Mammary epithelial cell (primary cell): Measurements from ENCODE around the gene FAM193B.

ENCODE experiments used
- EZH2 ChIP-seq: IDR thresholded peaks from 2 replicates; pipeline ENCODE4 v1.6.1; 2012; ENCODE audit warnings: low read length, inconsistent platforms, borderline replicate concordance
- TF ChIP-seq, protein P1 (sequence below), 2 donors: IDR thresholded peaks in 1 of 2; conservative IDR thresholded peaks in 1 of 2; 2 replicates each; pipeline ENCODE4 v1.5.1; 2011 to 2012; ENCODE audit warnings: inconsistent platforms in 2 of 2, low read length in 2 of 2, mild to moderate bottlenecking in 2 of 2, control low read depth in 1 of 2, low read depth in 1 of 2; ENCODE audit not compliant: insufficient read depth in 1 of 2; ENCODE audit errors: extremely low read depth in 1 of 2

DNA sequence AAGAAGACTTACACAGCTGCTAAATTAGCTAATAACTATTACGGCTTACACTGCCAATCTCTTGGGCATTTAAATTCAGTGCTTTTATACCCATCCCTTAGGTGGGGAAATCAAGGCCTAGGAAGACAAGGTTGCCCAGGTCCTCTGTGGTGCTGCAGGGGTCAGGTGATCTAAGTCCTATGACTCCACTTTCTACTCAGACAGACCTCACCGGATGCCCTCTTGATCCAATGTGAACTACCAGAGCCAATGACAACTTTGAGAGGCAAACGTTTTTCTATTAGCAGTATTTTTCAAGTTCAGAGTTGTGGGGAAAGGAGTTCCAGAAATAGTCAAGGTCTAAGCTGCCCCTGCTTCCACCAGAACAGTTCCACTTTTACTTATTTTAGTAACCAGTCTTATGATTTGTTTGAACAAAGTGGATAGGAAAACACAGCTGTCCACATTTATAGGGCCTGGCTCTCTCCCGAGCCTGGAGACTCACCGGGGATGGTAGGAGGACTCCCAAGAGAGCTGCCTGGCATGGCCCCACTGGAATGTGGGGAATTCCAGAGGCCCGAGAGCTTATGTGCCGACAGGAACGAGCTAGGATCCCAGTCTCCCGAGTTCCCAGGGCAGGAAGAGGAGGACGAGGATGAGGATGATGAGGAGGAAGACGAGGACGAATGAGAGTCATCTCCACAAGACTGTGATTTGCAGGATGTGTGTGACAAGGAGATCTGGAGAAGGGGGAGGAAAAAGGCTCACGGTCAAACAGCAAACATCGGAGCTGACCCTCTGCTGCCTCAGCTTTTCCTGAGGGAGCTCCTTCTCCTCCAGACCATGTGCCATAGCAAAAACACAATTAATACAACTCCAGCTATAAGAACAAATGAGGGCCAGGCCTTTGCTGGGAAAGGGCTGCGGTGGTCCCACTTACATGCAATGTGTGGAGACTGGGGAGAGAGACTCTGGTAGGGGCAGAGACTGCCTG is 16.7 kb downstream of the FAM193B start:
- no peak for TF ChIP-seq EZH2
- TF ChIP-seq, protein P1, sequence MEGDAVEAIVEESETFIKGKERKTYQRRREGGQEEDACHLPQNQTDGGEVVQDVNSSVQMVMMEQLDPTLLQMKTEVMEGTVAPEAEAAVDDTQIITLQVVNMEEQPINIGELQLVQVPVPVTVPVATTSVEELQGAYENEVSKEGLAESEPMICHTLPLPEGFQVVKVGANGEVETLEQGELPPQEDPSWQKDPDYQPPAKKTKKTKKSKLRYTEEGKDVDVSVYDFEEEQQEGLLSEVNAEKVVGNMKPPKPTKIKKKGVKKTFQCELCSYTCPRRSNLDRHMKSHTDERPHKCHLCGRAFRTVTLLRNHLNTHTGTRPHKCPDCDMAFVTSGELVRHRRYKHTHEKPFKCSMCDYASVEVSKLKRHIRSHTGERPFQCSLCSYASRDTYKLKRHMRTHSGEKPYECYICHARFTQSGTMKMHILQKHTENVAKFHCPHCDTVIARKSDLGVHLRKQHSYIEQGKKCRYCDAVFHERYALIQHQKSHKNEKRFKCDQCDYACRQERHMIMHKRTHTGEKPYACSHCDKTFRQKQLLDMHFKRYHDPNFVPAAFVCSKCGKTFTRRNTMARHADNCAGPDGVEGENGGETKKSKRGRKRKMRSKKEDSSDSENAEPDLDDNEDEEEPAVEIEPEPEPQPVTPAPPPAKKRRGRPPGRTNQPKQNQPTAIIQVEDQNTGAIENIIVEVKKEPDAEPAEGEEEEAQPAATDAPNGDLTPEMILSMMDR (conservative IDR thresholded peaks at IDR 0.05 in 1 of 2, IDR thresholded peaks at IDR 0.05 in 1 of 2; ENCODE audit: extremely low read depth in 1 of 2, insufficient read depth in 1 of 2, low read depth in 1 of 2, low read length in 2 of 2), result no peak
